Duodenal mucosa (tissue), 2 donors: ENCODE measurements around the gene CD207.
A peak's percentile ranks its signal among the peaks of the same experiment; 100 is the strongest.
"Not testable (repeated sequence)": the region's sequence is repeated elsewhere in the genome, so short reads cannot be mapped to it uniquely, and the experiment has no call there.

Experiments
- H3K27ac ChIP-seq: one replicate; pipeline ENCODE4 v1.7.0; 2013; ENCODE audit warnings: low read depth, low read length
- H3K27me3 ChIP-seq, 2 donors: one replicate each; pipeline ENCODE4 v1.7.0; 2013; ENCODE audit warnings: low read length in 2 of 2, control low read depth in 1 of 2; ENCODE audit not compliant: insufficient read depth in 2 of 2, control insufficient read depth in 1 of 2
- H3K36me3 ChIP-seq, 2 donors: one replicate each; pipeline ENCODE4 v1.7.0; 2013; ENCODE audit warnings: low read length in 2 of 2, control low read depth in 1 of 2; ENCODE audit not compliant: insufficient read depth in 2 of 2, control insufficient read depth in 1 of 2
- H3K4me1 ChIP-seq, 2 donors: one replicate each; pipeline ENCODE4 v1.7.0; 2013; ENCODE audit warnings: low read length in 2 of 2, control low read depth in 1 of 2; ENCODE audit not compliant: insufficient read depth in 2 of 2, control insufficient read depth in 1 of 2
- H3K4me3 ChIP-seq, 2 donors: one replicate each; pipeline ENCODE4 v1.7.0; 2013; ENCODE audit warnings: low read length in 2 of 2, low read depth in 1 of 2
- H3K9ac ChIP-seq, 2 donors: one replicate each; pipeline ENCODE4 v1.7.0; 2013; ENCODE audit warnings: low read length in 2 of 2, low read depth in 1 of 2
- H3K9me3 ChIP-seq, 2 donors: one replicate each; pipeline ENCODE4 v1.7.0; 2013; ENCODE audit warnings: low read length in 2 of 2, control low read depth in 1 of 2; ENCODE audit not compliant: control insufficient read depth in 1 of 2

The CD207 gene

DNA sequence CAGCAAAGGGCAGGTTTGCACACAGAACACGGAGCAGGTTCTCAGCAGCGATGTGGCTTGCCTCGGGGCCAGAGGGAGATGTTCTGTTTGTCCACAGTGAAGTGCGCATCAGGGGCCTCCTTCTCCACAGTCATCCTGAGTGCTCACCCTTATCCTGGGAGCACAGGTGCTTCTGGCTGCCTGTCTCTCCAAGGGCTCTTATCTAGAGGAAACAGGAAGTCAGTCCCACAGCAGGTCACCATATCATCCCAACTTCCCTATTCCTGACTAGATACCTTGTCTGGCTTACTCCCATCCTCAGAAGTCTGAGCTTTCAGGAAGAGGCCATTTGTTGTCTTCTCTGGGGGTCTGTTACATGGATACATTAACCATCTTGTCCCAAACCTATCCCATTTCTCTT is at the start of gene CD207:
CD207 (minus strand) TSS at position 174 of the 400 bp plus-strand sequence; CDS start at position 134, 40 bp downstream.
- H3K36me3 ChIP-seq = no peaks in the 10 kb centered on the region
- no peaks in the 10 kb centered on the region for H3K9me3 ChIP-seq
- no peaks in the 10 kb centered on the region for H3K4me1 ChIP-seq
- H3K27me3 ChIP-seq = no peaks in the 10 kb centered on the region
- no peak within 1 kb of the TSS for H3K4me3 ChIP-seq
- H3K9ac ChIP-seq = no peak within 1 kb of the TSS
- H3K27ac ChIP-seq = no peak within 1 kb of the TSS

DNA sequence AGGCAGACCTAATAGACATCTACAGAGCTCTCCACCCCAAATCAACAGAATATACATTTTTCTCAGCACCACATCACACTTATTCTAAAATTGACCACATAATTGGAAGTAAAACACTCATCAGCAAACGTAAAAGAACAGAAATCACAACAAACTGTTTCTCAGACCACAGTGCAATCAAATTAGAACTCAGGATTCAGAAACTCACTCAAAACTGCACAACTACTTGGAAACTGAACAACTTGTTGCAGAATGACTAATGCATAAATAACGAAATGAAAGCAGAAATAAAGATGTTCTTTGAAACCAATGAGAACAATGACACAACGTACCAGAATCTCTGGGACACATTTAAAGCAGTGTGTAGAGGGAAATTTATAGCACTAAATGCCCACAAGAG is 42.9 kb upstream of the CD207 start:
- H3K27ac ChIP-seq, H3K9ac ChIP-seq, H3K36me3 ChIP-seq, H3K4me1 ChIP-seq, H3K4me3 ChIP-seq, H3K9me3 ChIP-seq: not testable (repeated sequence)
- H3K27me3 ChIP-seq = peaks cover 7 to 20% of the 10 kb centered on the region in 2 donors

DNA sequence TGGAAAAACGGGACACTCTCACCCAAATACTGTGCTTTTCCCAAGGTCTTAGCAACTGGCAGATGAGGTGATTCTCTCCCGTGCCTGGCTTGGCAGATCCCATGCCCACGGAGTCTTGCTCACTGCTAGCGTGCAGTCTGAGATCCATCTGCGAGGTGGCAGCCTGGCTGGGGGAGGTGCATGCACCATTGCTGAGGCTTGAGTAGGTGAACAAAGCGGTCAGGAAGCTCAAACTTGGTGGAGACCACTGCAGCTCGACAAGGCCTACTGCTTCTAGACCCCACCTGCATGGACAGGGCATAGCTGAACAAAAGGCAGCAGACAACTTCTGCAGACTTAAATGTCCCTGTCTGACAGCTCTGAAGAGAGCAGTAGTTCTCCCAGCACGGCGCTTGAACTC is 40.5 kb upstream of the CD207 start:
- H3K27me3 ChIP-seq = peaks cover 27 to 32% of the 10 kb centered on the region in 2 donors

DNA sequence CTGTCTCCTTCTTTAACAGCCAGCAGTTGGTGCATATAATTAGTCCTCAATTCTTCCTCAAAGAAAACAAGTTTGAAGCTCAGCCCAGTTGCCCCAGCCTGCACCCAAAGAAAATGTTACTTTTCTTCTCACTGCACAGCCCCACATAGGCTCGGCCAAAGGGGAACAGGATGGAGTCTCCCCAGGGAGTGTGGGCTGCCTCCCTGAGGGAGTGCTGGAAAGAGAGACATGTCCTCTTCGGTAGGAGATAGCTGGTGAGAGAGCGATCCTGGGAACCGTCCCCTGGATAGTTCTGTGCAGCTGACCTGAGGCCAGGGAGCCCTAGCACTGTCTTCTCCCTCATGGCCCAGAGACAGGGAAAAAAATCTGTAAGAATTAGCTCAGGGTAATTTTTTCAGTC is 37.9 kb upstream of the CD207 start:
- Histone ChIP-seq H3K9me3 (no peaks in the 10 kb centered on the region), H3K9ac (no peak overlapping the region), H3K27me3 (peaks cover 28 to 33% of the 10 kb centered on the region in 2 donors), H3K36me3 (no peaks in the 10 kb centered on the region), H3K27ac (no peak overlapping the region), H3K4me3 (no peak overlapping the region), H3K4me1 (peaks cover 6 to 8% of the 10 kb centered on the region in 2 donors)

More for the DNA sequence above, 40.5 kb upstream of the CD207 start:
- H3K9me3 ChIP-seq, H3K27ac ChIP-seq, H3K4me1 ChIP-seq, H3K36me3 ChIP-seq, H3K9ac ChIP-seq, H3K4me3 ChIP-seq: not testable (repeated sequence)

DNA sequence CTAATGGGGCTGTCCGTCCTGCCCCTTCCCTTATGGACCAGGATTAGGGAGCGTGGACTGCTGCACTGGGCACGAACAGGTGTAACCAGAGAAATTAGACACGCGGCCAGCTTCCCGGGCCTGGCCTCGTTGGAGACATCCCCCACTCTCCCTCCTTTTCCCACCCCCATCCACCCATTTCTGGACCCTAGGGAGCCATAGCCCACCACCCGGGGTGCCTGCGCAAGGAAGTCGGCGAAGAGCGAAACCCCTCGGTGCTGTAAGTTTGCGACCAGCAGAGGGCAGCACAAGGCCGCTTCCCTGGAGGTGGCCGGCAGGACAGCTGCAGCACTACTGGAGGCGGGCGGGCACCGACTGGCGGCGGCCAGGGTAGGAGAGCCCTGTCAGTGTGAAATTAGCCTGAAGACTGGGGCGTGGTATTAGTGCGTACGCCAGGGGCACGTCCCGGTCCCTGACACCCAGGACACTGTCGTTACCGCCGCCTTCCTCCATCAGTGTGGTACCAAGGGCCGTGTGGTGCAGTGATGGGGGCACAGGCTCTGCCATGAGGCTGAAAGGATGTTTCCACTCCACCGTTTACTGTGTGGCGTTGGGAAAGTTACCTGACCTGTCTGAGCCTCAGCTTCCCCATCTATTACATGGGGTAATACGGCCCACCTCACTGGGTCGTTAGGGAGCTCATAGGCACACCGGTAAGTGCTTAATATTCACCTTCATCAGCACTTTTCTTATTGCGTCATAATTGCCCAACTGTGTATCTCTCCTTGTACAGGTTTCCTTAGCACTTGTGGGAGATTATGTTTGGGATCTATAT is 36.0 kb upstream of the CD207 start:
- H3K4me1 ChIP-seq = peaks cover 6 to 8% of the 10 kb centered on the region in 2 donors
- H3K4me3 ChIP-seq = peak overlapping the region; percentile 31 to 40
- H3K27me3 ChIP-seq = peaks cover 28 to 33% of the 10 kb centered on the region in 2 donors

DNA sequence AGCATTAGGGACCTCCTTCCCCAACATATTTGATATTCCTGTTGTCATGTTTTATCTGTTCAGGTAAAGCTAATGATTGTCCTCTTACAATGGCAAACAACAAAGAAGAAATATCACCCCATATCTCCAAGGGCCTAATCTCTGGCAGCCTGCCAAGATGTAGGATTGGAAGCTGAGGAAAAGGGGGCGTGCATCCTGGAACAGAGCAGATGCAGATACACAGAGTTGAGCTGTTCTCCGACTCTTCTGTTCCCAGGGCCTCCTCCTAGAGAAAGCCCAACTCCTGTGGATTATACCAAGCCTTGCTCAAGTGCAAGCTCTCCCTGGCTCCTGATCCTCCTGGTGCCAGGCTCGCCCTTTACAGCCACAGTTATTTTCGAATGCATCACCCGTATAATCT is 35.2 kb upstream of the CD207 start:
- peaks cover 27 to 28% of the 10 kb centered on the region in 2 donors for H3K27me3 ChIP-seq

More for the DNA sequence above, 36.0 kb upstream of the CD207 start:
- H3K27ac ChIP-seq = no peak overlapping the region
- H3K9ac ChIP-seq = no peak overlapping the region
- H3K36me3 ChIP-seq = no peaks in the 10 kb centered on the region
- no peaks in the 10 kb centered on the region for H3K9me3 ChIP-seq

DNA sequence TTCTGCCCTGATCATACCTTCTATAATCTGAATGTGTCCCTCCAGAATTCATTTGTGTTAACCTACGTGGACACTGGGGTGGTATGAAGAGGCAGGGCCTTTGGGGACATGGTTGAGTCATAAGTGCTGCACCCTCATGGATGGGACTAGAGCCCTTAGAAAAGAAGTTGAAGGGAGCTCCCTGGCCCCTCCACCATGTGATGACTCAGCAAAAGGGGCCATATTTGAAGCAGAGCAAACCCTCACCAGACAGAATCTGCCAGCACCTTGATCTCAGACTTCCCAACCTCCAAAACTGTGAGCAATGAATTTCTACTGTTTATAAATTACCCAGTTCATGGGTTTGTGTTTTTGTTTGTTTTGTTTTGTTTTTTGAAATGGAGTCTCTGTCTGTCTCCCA is 33.4 kb upstream of the CD207 start:
- Histone ChIP-seq H3K9me3 (no peaks in the 10 kb centered on the region), H3K4me3 (no peak overlapping the region), H3K9ac (no peak overlapping the region), H3K27me3 (peaks cover 21 to 25% of the 10 kb centered on the region in 2 donors), H3K36me3 (no peaks in the 10 kb centered on the region), H3K27ac (no peak overlapping the region), H3K4me1 (peaks cover 6 to 8% of the 10 kb centered on the region in 2 donors)

More for the DNA sequence above, 35.2 kb upstream of the CD207 start:
- no peaks in the 10 kb centered on the region for H3K36me3 ChIP-seq
- peaks cover 6 to 8% of the 10 kb centered on the region in 2 donors for H3K4me1 ChIP-seq
- no peak overlapping the region for H3K27ac ChIP-seq
- H3K9me3 ChIP-seq = no peaks in the 10 kb centered on the region
- H3K4me3 ChIP-seq = no peak overlapping the region
- no peak overlapping the region for H3K9ac ChIP-seq

DNA sequence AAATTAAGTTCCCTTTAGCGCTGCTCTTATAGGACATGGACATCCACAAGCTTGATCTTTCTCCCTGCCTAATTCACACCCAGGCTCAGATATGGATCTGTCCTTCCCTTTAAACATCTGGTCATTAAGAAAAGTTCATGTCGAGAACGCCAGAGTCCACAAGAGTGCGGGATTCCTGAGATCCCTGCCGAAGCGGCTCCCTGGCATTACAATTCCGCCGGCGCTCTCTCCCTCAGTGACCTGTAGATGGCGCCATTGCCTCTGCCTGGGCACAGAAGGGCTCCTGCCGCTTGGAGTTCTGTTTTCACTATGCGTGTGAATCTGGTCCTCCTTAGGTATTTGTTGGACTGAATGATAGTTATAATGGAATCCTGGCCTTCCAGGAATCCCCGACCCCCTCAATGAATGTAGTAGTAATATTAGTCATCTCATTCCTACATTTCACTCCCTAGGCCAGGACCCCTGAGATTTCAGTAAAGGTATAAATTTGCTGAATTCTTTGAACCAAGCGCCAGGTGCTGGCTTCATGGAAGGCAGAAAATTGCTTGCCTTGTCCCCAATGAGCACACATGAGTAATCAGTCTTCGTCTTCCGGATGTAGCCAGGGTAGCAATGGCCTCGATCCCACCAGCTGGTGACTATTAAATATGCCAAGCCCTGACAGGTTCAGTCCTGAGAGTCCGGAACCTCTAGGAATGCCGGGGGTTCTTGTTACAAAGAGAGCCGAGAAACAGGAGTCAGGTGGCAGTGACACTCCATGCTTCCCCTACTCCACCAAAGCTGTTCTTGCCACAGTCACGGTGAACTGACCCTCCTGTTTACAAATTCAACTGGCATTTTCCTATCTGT is 26.4 kb upstream of the CD207 start:
- Histone ChIP-seq H3K9ac (no peak overlapping the region), H3K9me3 (no peaks in the 10 kb centered on the region), H3K27me3 (peaks cover 8 to 19% of the 10 kb centered on the region in 2 donors), H3K4me3 (no peak overlapping the region), H3K4me1 (no peaks in the 10 kb centered on the region), H3K36me3 (no peaks in the 10 kb centered on the region), H3K27ac (no peak overlapping the region)

DNA sequence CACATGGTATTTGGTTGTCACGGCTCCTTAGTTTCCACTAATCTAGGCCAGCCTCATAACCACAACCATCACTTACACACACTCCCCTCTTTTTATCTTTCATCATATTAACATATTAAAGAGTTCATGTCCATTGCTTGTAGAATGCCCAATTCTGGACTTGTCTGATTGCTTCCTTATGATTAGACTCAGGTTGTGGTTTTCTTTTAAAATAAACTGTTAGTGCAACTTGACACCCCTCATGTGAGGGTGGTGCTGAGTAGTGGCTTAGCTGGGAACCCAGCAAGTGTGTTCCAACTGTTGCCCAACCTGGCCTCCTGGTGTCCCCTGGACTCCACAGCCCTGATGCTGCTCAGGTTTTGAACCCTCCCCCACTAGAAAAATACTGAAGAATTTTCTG is 20.1 kb upstream of the CD207 start:
- no peak overlapping the region for H3K9ac ChIP-seq
- H3K36me3 ChIP-seq = no peaks in the 10 kb centered on the region
- H3K9me3 ChIP-seq = no peaks in the 10 kb centered on the region
- H3K4me1 ChIP-seq = no peaks in the 10 kb centered on the region
- H3K27me3 ChIP-seq = peaks cover 3 to 5% of the 10 kb centered on the region in 2 donors
- H3K27ac ChIP-seq = no peak overlapping the region
- H3K4me3 ChIP-seq = no peak overlapping the region

DNA sequence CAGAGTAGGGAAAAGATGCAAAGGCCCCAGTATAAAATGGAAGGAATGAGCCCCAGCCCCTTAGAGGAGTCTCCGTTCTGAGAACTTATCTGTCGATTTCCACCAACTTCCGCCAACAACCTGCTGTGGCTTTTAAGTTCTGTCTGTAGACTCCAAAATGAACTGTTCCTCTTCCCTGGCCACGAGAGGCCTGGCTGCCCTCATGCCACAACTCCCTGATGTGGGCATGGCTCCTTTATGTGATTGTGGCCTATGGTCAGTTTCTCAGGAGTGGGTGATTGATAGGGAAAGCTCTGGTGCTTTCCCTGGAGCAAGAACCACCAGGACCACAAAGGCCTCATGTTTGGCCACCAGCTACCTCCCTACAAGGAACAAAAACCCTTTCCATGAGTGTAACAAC is 18.8 kb upstream of the CD207 start:
- H3K4me3 ChIP-seq = no peak overlapping the region
- H3K27me3 ChIP-seq = no peaks in the 10 kb centered on the region
- H3K9ac ChIP-seq = no peak overlapping the region
- no peaks in the 10 kb centered on the region for H3K36me3 ChIP-seq
- H3K27ac ChIP-seq = no peak overlapping the region
- no peaks in the 10 kb centered on the region for H3K4me1 ChIP-seq
- H3K9me3 ChIP-seq = no peaks in the 10 kb centered on the region
